WTC11 (cell line): ENCODE data around the gene MLPH. TPM values are rescaled to one million over a fixed set of nuclear protein-coding genes. Genes with fewer than 3 reads are reported as not detected.

Experiments
- ATAC-seq: fragments of 200-7000 bp; cut with Tn5 transposase; 2 replicates; pipeline ENCODE4 v1.10.0; 2021; ENCODE audit warnings: mild to moderate bottlenecking, moderate library complexity
- CTCF ChIA-PET: fragments of 300-600 bp; sonication (Branson Sonifier 250); formaldehyde crosslinking; loops from one replicate; lab custom pipeline; 2021; ENCODE audit warnings: antibody characterized with exemption; lab: Charles Lee
- POLR2A ChIA-PET: fragments of 350-600 bp; sonication (Branson Sonifier 250); formaldehyde crosslinking; loops from one replicate; lab custom pipeline; 2021; ENCODE audit warnings: antibody characterized with exemption; lab: Charles Lee
- DNase-seq: peaks from one replicate; pipeline ENCODE4 v3.0.0; 2021; ENCODE audit warnings: low spot score
- H3K27ac Mint-ChIP-seq: 2 replicates; pipeline ENCODE4 v1.8.0; 2021; ENCODE audit warnings: mixed read lengths
- H3K27me3 Mint-ChIP-seq: 2 replicates; pipeline ENCODE4 v1.8.0; 2021; ENCODE audit warnings: low read depth, mild to moderate bottlenecking, moderate library complexity, mixed read lengths
- H3K36me3 Mint-ChIP-seq: 2 replicates; pipeline ENCODE4 v1.8.0; 2021; ENCODE audit warnings: mixed read lengths
- H3K4me1 Mint-ChIP-seq: 2 replicates; pipeline ENCODE4 v1.8.0; 2022; ENCODE audit warnings: mixed read lengths
- H3K4me3 Mint-ChIP-seq: 2 replicates; pipeline ENCODE4 v1.8.0; 2021; ENCODE audit warnings: mild to moderate bottlenecking, moderate library complexity, mixed read lengths
- H3K9me3 Mint-ChIP-seq: 2 replicates; pipeline ENCODE4 v1.8.0; 2021; ENCODE audit warnings: mixed read lengths
- CDX4 ChIP-seq: fragments of 250-450 bp; sonication (Bioruptor Pico); IDR thresholded peaks from 2 replicates; pipeline ENCODE4 v1.9.0; 2021; ENCODE audit warnings: moderate library complexity, mild to moderate bottlenecking, inconsistent platforms, borderline replicate concordance
- CTCF ChIP-seq: fragments of 200-600 bp; IDR thresholded peaks from 2 replicates; pipeline ENCODE4 v1.8.0; 2022; ENCODE audit warnings: antibody characterized with exemption
- ERG ChIP-seq: fragments of 250-450 bp; sonication (Bioruptor Pico); IDR thresholded peaks from 2 replicates; pipeline ENCODE4 v1.8.0; 2021; ENCODE audit warnings: mild to moderate bottlenecking
- ETV6 ChIP-seq: sonication (generic); formaldehyde crosslinking; IDR thresholded peaks from 2 replicates; pipeline ENCODE4 v1.8.1; 2022; ENCODE audit warnings: mild to moderate bottlenecking, missing genetic modification reagents
- GTF2I ChIP-seq: fragments of 250-450 bp; sonication (Bioruptor Pico); conservative IDR thresholded peaks from 2 replicates; pipeline ENCODE4 v1.4.0; 2021; ENCODE audit warnings: mild to moderate bottlenecking
- HMGXB4 ChIP-seq: sonication (generic); formaldehyde crosslinking; IDR thresholded peaks from 2 replicates; pipeline ENCODE4 v1.8.1; 2023; ENCODE audit warnings: mild to moderate bottlenecking, moderate library complexity, missing genetic modification reagents
- IRF2 ChIP-seq: sonication (generic); formaldehyde crosslinking; IDR thresholded peaks from 2 replicates; pipeline ENCODE4 v1.8.0; 2022; ENCODE audit warnings: low read depth, missing genetic modification reagents, borderline replicate concordance
- NFATC4 ChIP-seq: fragments of 250-450 bp; sonication (Bioruptor Pico); IDR thresholded peaks from 2 replicates; pipeline ENCODE4 v1.9.0; 2021; ENCODE audit warnings: mild to moderate bottlenecking
- NR3C1 ChIP-seq: sonication (generic); formaldehyde crosslinking; conservative IDR thresholded peaks from 2 replicates; pipeline ENCODE4 v1.8.1; 2023; ENCODE audit warnings: low read depth, mild to moderate bottlenecking, missing genetic modification reagents
- RORB ChIP-seq: fragments of 250-450 bp; sonication (Bioruptor Pico); IDR thresholded peaks from 2 replicates; pipeline ENCODE4 v1.9.0; 2021; ENCODE audit warnings: mild to moderate bottlenecking
- SMAD3 ChIP-seq: sonication (generic); formaldehyde crosslinking; IDR thresholded peaks from 2 replicates; pipeline ENCODE4 v1.8.0; 2022; ENCODE audit warnings: missing genetic modification reagents, mild to moderate bottlenecking, borderline replicate concordance
- ZNF281 ChIP-seq: sonication (generic); formaldehyde crosslinking; IDR thresholded peaks from 2 replicates; pipeline ENCODE4 v1.8.0; 2023; ENCODE audit warnings: mild to moderate bottlenecking, missing genetic modification reagents
- ZNF317 ChIP-seq: sonication (generic); formaldehyde crosslinking; IDR thresholded peaks from 2 replicates; pipeline ENCODE4 v1.8.1; 2023; ENCODE audit warnings: low read depth, mild to moderate bottlenecking, moderate library complexity, missing genetic modification reagents, borderline replicate concordance
- ZNF416 ChIP-seq: fragments of 250-450 bp; sonication (Bioruptor Pico); IDR thresholded peaks from 2 replicates; pipeline ENCODE4 v1.9.0; 2021; ENCODE audit warnings: mild to moderate bottlenecking, inconsistent platforms
- ZNF512 ChIP-seq: sonication (generic); formaldehyde crosslinking; IDR thresholded peaks from 2 replicates; pipeline ENCODE4 v1.8.1; 2022; ENCODE audit warnings: missing genetic modification reagents, borderline replicate concordance
- ZNF671 ChIP-seq: fragments of 250-450 bp; sonication (Bioruptor Pico); IDR thresholded peaks from 2 replicates; pipeline ENCODE4 v1.8.0; 2021; ENCODE audit warnings: mild to moderate bottlenecking
- total RNA-seq: library from RNA; stranded (reverse); gene quantifications from 3 replicates; pipeline ENCODE4 v1.2.3, GENCODE V29; 2021

MLPH gene
- total RNA-seq, 1 experiment from 2014 or later, result 10.3 TPM

- H3K4me3 Mint-ChIP-seq, result no peak overlapping the region
- H3K27me3 Mint-ChIP-seq, result peaks cover 12% of the 10 kb centered on the region
- no peaks in the 10 kb centered on the region for H3K36me3 Mint-ChIP-seq
- ATAC-seq, result peak; percentile 78
- CTCF ChIA-PET, result interaction anchor here (0.6 to 3.4 kb wide), 42 partner anchors 11 to 451 kb away, joined by 3 to 69 read pairs (median 4); partner anchors contain the start of genes COL6A3, COPS8 and MLPH
- no peaks in the 10 kb centered on the region for H3K9me3 Mint-ChIP-seq
- POLR2A ChIA-PET, result interaction anchor here (0.7 kb wide), 1 partner anchor 11 kb away, joined by 3 read pairs; no protein-coding TSS in a partner anchor
- H3K27ac Mint-ChIP-seq, result no peak overlapping the region
- peak; percentile 81 for DNase-seq
- peaks cover 18% of the 10 kb centered on the region for H3K4me1 Mint-ChIP-seq
- TF ChIP-seq ZNF317 (CRISPR knock-in tag) (no peak), ZNF416 (CRISPR knock-in tag) (no peak), CTCF (peak; percentile 34; the same call in 1 of the 2 replicates)
Observed at GRCh38 chr2:237471438-237472186, 15.4 kb upstream of the MLPH start.

GRCh38 chr2:237472187-237472712 lies 14.8 kb upstream of the MLPH start:
- no peaks in the 10 kb centered on the region for H3K9me3 Mint-ChIP-seq
- peaks cover 19% of the 10 kb centered on the region for H3K27me3 Mint-ChIP-seq
- ATAC-seq (no peak), DNase-seq (no peak)
- no peaks in the 10 kb centered on the region for H3K36me3 Mint-ChIP-seq
- no peak overlapping the region for H3K27ac Mint-ChIP-seq
- no peak overlapping the region for H3K4me3 Mint-ChIP-seq
- H3K4me1 Mint-ChIP-seq, result peaks cover 18% of the 10 kb centered on the region
- ChIA-PET POLR2A (interaction anchor here (0.7 kb wide), 1 partner anchor 10 kb away, joined by 3 read pairs; no protein-coding TSS in a partner anchor), CTCF (interaction anchor here (0.6 to 3.4 kb wide), 34 partner anchors 10 to 451 kb away, joined by 3 to 69 read pairs (median 4); partner anchors contain the start of genes COL6A3, COPS8 and MLPH)
- TF ChIP-seq RORB (no peak), SMAD3 (CRISPR knock-in tag) (no peak)

GRCh38 chr2:237472909-237473877 lies 13.9 kb upstream of the MLPH start:
- Mint-ChIP-seq H3K4me3 (no peak overlapping the region), H3K36me3 (no peaks in the 10 kb centered on the region), H3K27me3 (peaks cover 28% of the 10 kb centered on the region), H3K27ac (no peak overlapping the region), H3K4me1 (peaks cover 18% of the 10 kb centered on the region), H3K9me3 (no peaks in the 10 kb centered on the region)
- ATAC-seq (no peak), DNase-seq (no peak)
- CTCF ChIA-PET, result interaction anchor here (0.7 to 3.9 kb wide), 5 partner anchors 14 to 213 kb away, joined by 3 to 55 read pairs (median 43); partner anchors contain the start of gene MLPH
- POLR2A ChIA-PET, result no interaction called here
- TF ChIP-seq ZNF281 (no peak), NR3C1 (no peak), NFATC4 (CRISPR knock-in tag) (no peak), ETV6 (CRISPR knock-in tag) (no peak), IRF2 (CRISPR knock-in tag) (no peak), HMGXB4 (no peak), GTF2I (no peak), ZNF671 (CRISPR knock-in tag) (no peak), ZNF512 (CRISPR knock-in tag) (no peak), ERG (CRISPR knock-in tag) (no peak), CDX4 (CRISPR knock-in tag) (no peak)
